Neutrophil (primary cell): Measurements from ENCODE around the gene SLC6A7.

ENCODE experiments used
- H3K27ac ChIP-seq: fragments of 200-600 bp; sonication (generic); 2 replicates; pipeline ENCODE4 v1.5.1; 2016; ENCODE audit warnings: mild to moderate bottlenecking, moderate library complexity
- H3K27me3 ChIP-seq: fragments of 200-600 bp; sonication (generic); 2 replicates; pipeline ENCODE4 v1.6.0; 2016; ENCODE audit warnings: mild to moderate bottlenecking
- H3K36me3 ChIP-seq: fragments of 200-600 bp; sonication (generic); 2 replicates; pipeline ENCODE4 v1.5.1; 2017
- H3K4me1 ChIP-seq, 2 experiments: fragments of 200-600 bp in 1 of 2; sonication (generic) in 1 of 2; 1 replicate in 1 of 2; 2 replicates in 1 of 2; pipeline versions ENCODE4 v1.5.1 to v1.6.1; 2013 to 2016; ENCODE audit warnings: low read depth in 1 of 2, low read length in 1 of 2, mild to moderate bottlenecking in 1 of 2, moderate library complexity in 1 of 2; ENCODE audit not compliant: control insufficient read depth in 1 of 2, insufficient read depth in 1 of 2
- H3K4me3 ChIP-seq, 2 experiments: fragments of 200-600 bp in 1 of 2; sonication (generic) in 1 of 2; 1 replicate in 1 of 2; 2 replicates in 1 of 2; pipeline ENCODE4 v1.5.1; 2013 to 2016; ENCODE audit warnings: low read depth in 1 of 2, low read length in 1 of 2, mild to moderate bottlenecking in 1 of 2, moderate library complexity in 1 of 2
- H3K9me3 ChIP-seq: fragments of 200-600 bp; sonication (generic); 2 replicates; pipeline ENCODE4 v1.5.1; 2016
- CTCF ChIP-seq: fragments of 200-600 bp; sonication (generic); IDR thresholded peaks from 2 replicates; pipeline ENCODE4 v1.5.1; 2016; ENCODE audit warnings: antibody characterized with exemption

Gene SLC6A7

GRCh38 chr5:150181027-150181426, 8.8 kb upstream of the SLC6A7 start:
- Histone ChIP-seq H3K9me3 (no peaks in the 10 kb centered on the region), H3K27me3 (no peaks in the 10 kb centered on the region), H3K4me3 (no peak overlapping the region), H3K27ac (no peak overlapping the region), H3K4me1 (peaks cover 10 to 14% of the 10 kb centered on the region in 2 experiments), H3K36me3 (no peaks in the 10 kb centered on the region)
- no peak for TF ChIP-seq CTCF

- no peak for TF ChIP-seq CTCF
- Histone ChIP-seq H3K27me3 (no peaks in the 10 kb centered on the region), H3K4me3 (no peak overlapping the region), H3K9me3 (no peaks in the 10 kb centered on the region), H3K27ac (no peak overlapping the region), H3K4me1 (peaks cover 16 to 21% of the 10 kb centered on the region in 2 experiments), H3K36me3 (no peaks in the 10 kb centered on the region)
These were observed 7.9 kb upstream of the SLC6A7 start for GRCh38 chr5:150181766-150182545.

DNA sequence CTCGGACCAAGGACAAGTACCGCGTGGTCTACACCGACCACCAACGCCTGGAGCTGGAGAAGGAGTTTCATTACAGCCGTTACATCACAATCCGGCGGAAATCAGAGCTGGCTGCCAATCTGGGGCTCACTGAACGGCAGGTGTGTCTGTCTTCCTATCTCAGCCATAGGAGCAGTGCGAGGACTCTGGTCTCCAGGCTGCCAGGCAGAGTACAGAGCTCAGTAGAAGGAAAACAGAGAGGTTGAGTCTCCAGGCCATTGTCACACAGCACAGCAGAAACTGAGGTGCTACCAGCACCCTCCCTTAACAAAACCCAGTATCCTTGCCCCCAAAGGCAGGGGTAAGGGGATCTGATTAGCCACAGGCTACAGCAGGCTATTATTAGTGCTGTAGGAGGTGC, 7.1 kb upstream of the SLC6A7 start:
- H3K4me3 ChIP-seq: no peak overlapping the region
- peaks cover 16 to 21% of the 10 kb centered on the region in 2 experiments for H3K4me1 ChIP-seq
- peaks cover 2% of the 10 kb centered on the region for H3K27me3 ChIP-seq
- TF ChIP-seq CTCF: no peak
- H3K9me3 ChIP-seq: no peaks in the 10 kb centered on the region
- H3K27ac ChIP-seq: no peak overlapping the region
- H3K36me3 ChIP-seq: no peaks in the 10 kb centered on the region

- Histone ChIP-seq H3K27me3 (peaks cover 8% of the 10 kb centered on the region), H3K27ac (no peak overlapping the region), H3K9me3 (no peaks in the 10 kb centered on the region), H3K4me3 (no peak overlapping the region), H3K4me1 (peaks cover 16 to 21% of the 10 kb centered on the region in 2 experiments), H3K36me3 (no peaks in the 10 kb centered on the region)
- no peak for TF ChIP-seq CTCF
These were observed 6.4 kb upstream of the SLC6A7 start for GRCh38 chr5:150183436-150183835.

GRCh38 chr5:150184006-150184405, 5.9 kb upstream of the SLC6A7 start:
- H3K9me3 ChIP-seq: no peaks in the 10 kb centered on the region
- peaks cover 16 to 21% of the 10 kb centered on the region in 2 experiments for H3K4me1 ChIP-seq
- no peak for TF ChIP-seq CTCF
- H3K27me3 ChIP-seq: peaks cover 14% of the 10 kb centered on the region
- H3K4me3 ChIP-seq: no peak overlapping the region
- H3K27ac ChIP-seq: no peak overlapping the region
- no peaks in the 10 kb centered on the region for H3K36me3 ChIP-seq
